HepG2 (cell line): ENCODE measurements around the gene BCAM. TPM values are rescaled to one million over a fixed set of nuclear protein-coding genes. Genes with fewer than 3 reads are reported as not detected.

Experiments
- ATAC-seq: fragments of 200-7000 bp; cut with Tn5 transposase; 3 replicates; pipeline ENCODE4 v1.9.1; 2020; ENCODE audit warnings: mild to moderate bottlenecking, moderate library complexity
- BruUV-seq: library from RNA; stranded (reverse); fragments of 400-500 nt; replicated peaks from 2 replicates; lab custom pipeline; 2021; lab: Mats Ljungman, UMichigan
- CTCF ChIA-PET: fragments of 300-600 bp; formaldehyde crosslinking; extraction: SDS; loops from one replicate; lab custom pipeline; 2021; ENCODE audit warnings: low total read pairs, inconsistent platforms, low intra/inter-chr PET ratio; lab: Yijun Ruan, JAX
- POLR2A ChIA-PET: fragments of 350-600 bp; sonication (Branson Sonifier 250); formaldehyde crosslinking; loops from one replicate; lab custom pipeline; 2020; ENCODE audit warnings: antibody characterized with exemption, inconsistent platforms; lab: Yijun Ruan, JAX
- DNase-seq: peaks from one replicate; pipeline ENCODE4 v3.0.0-alpha.2; 2015; ENCODE audit warnings: low spot score
- FAIRE-seq: peaks from 3 replicates; lab custom pipeline; 2011; peaks lifted over from hg19 to GRCh38; lab: Jason Lieb, UNC
- H2AFZ ChIP-seq: one replicate; pipeline ENCODE4 v1.6.1; 2011; ENCODE audit warnings: low read length, inconsistent platforms
- H3K27ac ChIP-seq: fragments of 300-600 bp; 3 replicates; pipeline ENCODE4 v1.8.0; 2011; ENCODE audit warnings: mixed run types, mild to moderate bottlenecking, mixed read lengths, low read length, inconsistent platforms; ENCODE audit not compliant: insufficient read depth; ENCODE audit errors: extremely low read length
- H3K27me3 ChIP-seq, 2 experiments: fragments of 200-600 bp in 1 of 2; 2 replicates in 1 of 2; 3 replicates in 1 of 2; pipeline versions ENCODE4 v1.6.0 to v1.8.0; 2011; ENCODE audit warnings: low read length in 2 of 2, mild to moderate bottlenecking in 2 of 2, moderate library complexity in 2 of 2, inconsistent platforms in 1 of 2; ENCODE audit not compliant: insufficient read depth in 2 of 2, control insufficient read depth in 1 of 2
- H3K36me3 ChIP-seq, 2 experiments: fragments of 200-600 bp in 1 of 2; replicated peaks in 1 of 2; 2 replicates in 1 of 2; 3 replicates in 1 of 2; pipeline versions ENCODE4 v1.5.1 to v1.8.0; 2011; ENCODE audit warnings: low read length in 2 of 2, inconsistent platforms in 1 of 2; ENCODE audit not compliant: insufficient read depth in 2 of 2, control insufficient read depth in 1 of 2
- H3K4me1 ChIP-seq: 2 replicates; pipeline ENCODE4 v1.5.1; 2012; ENCODE audit warnings: low read length, inconsistent platforms; ENCODE audit not compliant: insufficient read depth
- H3K4me2 ChIP-seq: 2 replicates; pipeline ENCODE4 v1.6.0; 2011; ENCODE audit warnings: low read depth, low read length, inconsistent platforms
- H3K4me3 ChIP-seq, 3 experiments: fragments of 200-600 bp in 1 of 3; sonication (generic), shearing (Covaris generic) in 1 of 3; replicated peaks in 1 of 3; 2 replicates each; pipeline ENCODE4 v1.5.1; 2011 to 2016; ENCODE audit warnings: low read length in 3 of 3, inconsistent platforms in 2 of 3, low read depth in 2 of 3, mild to moderate bottlenecking in 2 of 3, control low read depth in 1 of 3, mixed read lengths in 1 of 3; ENCODE audit not compliant: insufficient read depth in 1 of 3
- H3K79me2 ChIP-seq: one replicate; pipeline ENCODE4 v1.6.1; 2011; ENCODE audit warnings: low read length, inconsistent platforms; ENCODE audit not compliant: insufficient read depth
- H3K9ac ChIP-seq: 2 replicates; pipeline ENCODE4 v1.6.0; 2011; ENCODE audit warnings: mild to moderate bottlenecking, low read depth, low read length, inconsistent platforms; ENCODE audit not compliant: insufficient read depth
- H3K9me3 ChIP-seq: 2 replicates; pipeline ENCODE4 v1.5.1; 2012; ENCODE audit warnings: mild to moderate bottlenecking, low read length
- H4K20me1 ChIP-seq: 2 replicates; pipeline ENCODE4 v1.6.0; 2011; ENCODE audit warnings: inconsistent platforms, mild to moderate bottlenecking, low read length, moderate library complexity; ENCODE audit not compliant: insufficient read depth
- FOXJ3 ChIP-seq: sonication (generic); formaldehyde crosslinking; IDR thresholded peaks from 2 replicates; pipeline ENCODE4 v1.4.0; 2020; ENCODE audit warnings: missing genetic modification reagents, mild to moderate bottlenecking, borderline replicate concordance
- HNRNPL ChIP-seq: fragments of 200-400 bp; formaldehyde crosslinking; IDR thresholded peaks from 2 replicates; pipeline ENCODE4 v1.6.1; 2017; ENCODE audit warnings: mild to moderate bottlenecking, low read depth, low read length
- POLR2G ChIP-seq: fragments of 200-400 bp; formaldehyde crosslinking; IDR thresholded peaks from 2 replicates; pipeline ENCODE4 v1.6.1; 2018; ENCODE audit warnings: mild to moderate bottlenecking, low read depth, low read length, moderate library complexity
- SALL2 ChIP-seq: sonication (generic); formaldehyde crosslinking; IDR thresholded peaks from 2 replicates; pipeline ENCODE4 v1.8.1; 2023; ENCODE audit warnings: mild to moderate bottlenecking, missing genetic modification reagents, inconsistent platforms
- TCF7L2 ChIP-seq: IDR thresholded peaks from 2 replicates; pipeline ENCODE4 v1.6.1; 2011; ENCODE audit warnings: mild to moderate bottlenecking, low read depth, low read length, moderate library complexity
- TEAD3 ChIP-seq: optimal IDR thresholded peaks from 2 replicates; pipeline ENCODE3; 2016; ENCODE audit warnings: borderline replicate concordance
- XRCC5 ChIP-seq: fragments of 200-400 bp; formaldehyde crosslinking; optimal IDR thresholded peaks from 2 replicates; pipeline ENCODE3; 2017; ENCODE audit warnings: mild to moderate bottlenecking, low read length
- ZNF333 ChIP-seq: sonication (generic); formaldehyde crosslinking; IDR thresholded peaks from 2 replicates; pipeline ENCODE4 v1.4.0; 2020; ENCODE audit warnings: mild to moderate bottlenecking, missing genetic modification reagents, borderline replicate concordance
- ZNF33A ChIP-seq: sonication (generic); formaldehyde crosslinking; IDR thresholded peaks from 2 replicates; pipeline ENCODE4 v1.5.1; 2020; ENCODE audit warnings: missing genetic modification reagents, mild to moderate bottlenecking, moderate library complexity, borderline replicate concordance
- ZNF44 ChIP-seq: sonication (generic); formaldehyde crosslinking; IDR thresholded peaks from 2 replicates; pipeline ENCODE4 v1.5.1; 2020; ENCODE audit warnings: mild to moderate bottlenecking, missing genetic modification reagents
- ZNF616 ChIP-seq: sonication (generic); formaldehyde crosslinking; IDR thresholded peaks from 2 replicates; pipeline ENCODE4 v1.5.0; 2020; ENCODE audit warnings: low read depth, mild to moderate bottlenecking, missing genetic modification reagents
- ZNF768 ChIP-seq: sonication (generic); formaldehyde crosslinking; IDR thresholded peaks from 2 replicates; pipeline ENCODE4 v1.4.0; 2020; ENCODE audit warnings: missing genetic modification reagents
- ZSCAN22 ChIP-seq: sonication (generic); formaldehyde crosslinking; IDR thresholded peaks from 2 replicates; pipeline ENCODE4 v1.4.0; 2020; ENCODE audit warnings: mild to moderate bottlenecking, missing genetic modification reagents
- WGBS: methylation state at CpG from one replicate; pipeline ENCODE4 v1.1.6; 2017; ENCODE audit warnings: low lambda C conversion rate; 5-methylcytosine and 5-hydroxymethylcytosine counted together
- in situ Hi-C: cut with HindIII; loops from 2 replicates; pipeline ENCODE4 v1.10.0; 2017; ENCODE audit warnings: low pct_unique_long_range_greater_than_20kb; ENCODE audit not compliant: extremely low pct_ligation_motif_present
- intact Hi-C: fragments of 100-400 bp; cut with micrococcal nuclease; formaldehyde crosslinking; loops from one replicate; pipeline ENCODE4 v1.10.0; 2022; ENCODE audit not compliant: unreplicated experiment
- polyA plus RNA-seq, 8 experiments: library from polyadenylated mRNA; depleted of rRNA in 3 of 8; stranded (reverse) in 7 of 8; unstranded in 1 of 8; fragments of >200 nt; fragmentation: Illumina TruSeq in 4 of 8; extraction: Trizol in 4 of 8; gene quantifications; 2 replicates each; pipeline versions ENCODE4 v1.2.1 to v1.2.3, GENCODE V29; 2011 to 2016; ENCODE audit warnings: low read depth in 4 of 8, missing spikeins in 1 of 8, mixed read lengths in 1 of 8; ENCODE audit not compliant: insufficient read depth in 1 of 8
- total RNA-seq, 5 experiments: library from RNA; depleted of rRNA; stranded (reverse); fragments of >200 nt; fragmentation: Illumina TruSeq; extraction: Trizol; gene quantifications; 2 replicates each; pipeline ENCODE4 v1.2.3, GENCODE V29; 2016; ENCODE audit warnings: low read depth in 1 of 5
- TF ChIP-seq, protein P1 (sequence below): sonication (generic); formaldehyde crosslinking; IDR thresholded peaks from 2 replicates; pipeline ENCODE4 v1.8.0; 2022; ENCODE audit warnings: mild to moderate bottlenecking, missing genetic modification reagents; ENCODE audit not compliant: insufficient replicate concordance
- TF ChIP-seq, protein P2 (sequence below): IDR thresholded peaks from 2 replicates; pipeline ENCODE4 v1.6.1; 2016; ENCODE audit warnings: mild to moderate bottlenecking
- TF ChIP-seq, protein P3 (sequence below): sonication (generic); formaldehyde crosslinking; IDR thresholded peaks from 2 replicates; pipeline ENCODE4 v1.9.0; 2022; ENCODE audit warnings: missing genetic modification reagents, mild to moderate bottlenecking, borderline replicate concordance
- TF ChIP-seq, protein P4 (sequence below): sonication (generic); formaldehyde crosslinking; IDR thresholded peaks from 2 replicates; pipeline ENCODE4 v1.4.0; 2020; ENCODE audit warnings: missing genetic modification reagents, low read depth, mild to moderate bottlenecking, borderline replicate concordance

Gene BCAM
- total and polyA plus RNA-seq, 2 of the 13 experiments (the other 11 are each of a cell fraction or from before 2014, with no cell fraction given), result 51.2 to 62.7 TPM

DNA sequence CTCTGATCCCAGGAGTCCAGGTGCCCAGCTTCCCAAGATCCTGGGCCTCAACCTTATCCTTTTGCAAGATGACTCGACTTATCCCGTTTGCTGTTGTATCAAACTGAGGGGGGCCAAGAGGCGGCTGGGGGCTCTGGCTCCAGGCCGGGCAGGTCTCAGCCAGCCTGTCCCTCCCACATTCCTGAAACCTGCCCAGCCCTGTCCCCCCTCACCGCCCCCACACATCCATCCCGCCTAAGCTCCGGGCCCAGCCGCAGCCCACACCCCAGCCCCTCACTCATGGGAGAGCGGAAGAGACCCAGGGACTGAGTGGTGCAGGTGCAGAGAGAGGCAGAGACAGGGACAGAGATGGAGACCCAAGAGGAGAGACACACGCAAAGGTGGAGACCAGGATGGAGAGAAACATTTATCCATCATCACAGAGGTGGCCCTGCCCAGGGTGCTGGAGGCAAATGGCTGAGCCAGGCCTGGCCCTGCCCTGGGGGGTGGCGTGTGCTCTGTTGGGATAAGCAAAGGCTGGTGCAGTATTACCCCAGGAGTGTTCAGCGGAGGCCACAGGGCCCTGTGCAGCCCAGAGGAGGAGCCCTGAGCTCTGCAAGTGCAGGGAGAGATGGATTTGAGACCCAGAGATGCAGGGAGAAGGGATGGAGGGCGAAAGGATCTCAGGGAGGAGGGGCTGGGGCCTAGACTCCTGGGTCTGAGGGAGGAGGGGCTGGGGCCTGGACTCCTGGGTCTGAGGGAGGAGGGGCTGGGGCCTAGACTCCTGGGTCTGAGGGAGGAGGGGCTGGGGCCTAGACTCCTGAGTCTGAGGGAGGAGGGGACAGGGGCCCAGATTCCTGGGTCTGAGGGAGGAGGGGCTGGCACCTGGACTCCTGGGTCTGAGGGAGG, 1.6 kb downstream of the BCAM start:
- Histone ChIP-seq H2AFZ (no peak overlapping the region), H3K4me1 (peaks cover 67% of the 10 kb centered on the region), H3K27me3 (no peaks in the 10 kb centered on the region; a peak in 1 of 5 replicates), H3K79me2 (peaks cover 21% of the 10 kb centered on the region), H4K20me1 (0 out of 2 replicates have a peak, but pooled peaks cover 8% of the 10 kb centered on the region), H3K9me3 (no peaks in the 10 kb centered on the region), H3K4me3 (peak overlapping the region; percentile 65 to 99 (median 94)), H3K4me2 (peak overlapping the region; percentile 83), H3K27ac (peak overlapping the region; percentile 43), H3K36me3 (peaks cover 8 to 32% of the 10 kb centered on the region in 2 experiments), H3K9ac (peak overlapping the region; percentile 87)
- no peak for FAIRE-seq
- BruUV-seq, result no TSS peak
- DNase-seq, result no peak
- ATAC-seq, result no peak
- 61% methylated on average over 11 of the region's 13 CpGs for WGBS
- in situ Hi-C loops (no loop called here), intact Hi-C loops (no loop called here)
- CTCF ChIA-PET, result no interaction called here
- POLR2A ChIA-PET, result interaction anchor here (0.8 to 4.0 kb wide), 6 partner anchors 10 to 92 kb away, joined by 4 to 76 read pairs (median 13); partner anchors contain the start of gene NECTIN2
- TF ChIP-seq, protein P1, sequence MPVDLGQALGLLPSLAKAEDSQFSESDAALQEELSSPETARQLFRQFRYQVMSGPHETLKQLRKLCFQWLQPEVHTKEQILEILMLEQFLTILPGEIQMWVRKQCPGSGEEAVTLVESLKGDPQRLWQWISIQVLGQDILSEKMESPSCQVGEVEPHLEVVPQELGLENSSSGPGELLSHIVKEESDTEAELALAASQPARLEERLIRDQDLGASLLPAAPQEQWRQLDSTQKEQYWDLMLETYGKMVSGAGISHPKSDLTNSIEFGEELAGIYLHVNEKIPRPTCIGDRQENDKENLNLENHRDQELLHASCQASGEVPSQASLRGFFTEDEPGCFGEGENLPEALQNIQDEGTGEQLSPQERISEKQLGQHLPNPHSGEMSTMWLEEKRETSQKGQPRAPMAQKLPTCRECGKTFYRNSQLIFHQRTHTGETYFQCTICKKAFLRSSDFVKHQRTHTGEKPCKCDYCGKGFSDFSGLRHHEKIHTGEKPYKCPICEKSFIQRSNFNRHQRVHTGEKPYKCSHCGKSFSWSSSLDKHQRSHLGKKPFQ (CRISPR knock-in tag), result no peak
- TF ChIP-seq, protein P2, sequence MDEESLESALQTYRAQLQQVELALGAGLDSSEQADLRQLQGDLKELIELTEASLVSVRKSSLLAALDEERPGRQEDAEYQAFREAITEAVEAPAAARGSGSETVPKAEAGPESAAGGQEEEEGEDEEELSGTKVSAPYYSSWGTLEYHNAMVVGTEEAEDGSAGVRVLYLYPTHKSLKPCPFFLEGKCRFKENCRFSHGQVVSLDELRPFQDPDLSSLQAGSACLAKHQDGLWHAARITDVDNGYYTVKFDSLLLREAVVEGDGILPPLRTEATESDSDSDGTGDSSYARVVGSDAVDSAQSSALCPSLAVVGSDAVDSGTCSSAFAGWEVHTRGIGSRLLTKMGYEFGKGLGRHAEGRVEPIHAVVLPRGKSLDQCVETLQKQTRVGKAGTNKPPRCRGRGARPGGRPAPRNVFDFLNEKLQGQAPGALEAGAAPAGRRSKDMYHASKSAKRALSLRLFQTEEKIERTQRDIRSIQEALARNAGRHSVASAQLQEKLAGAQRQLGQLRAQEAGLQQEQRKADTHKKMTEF (CRISPR knock-in tag), result no peak
- TF ChIP-seq, protein P3, sequence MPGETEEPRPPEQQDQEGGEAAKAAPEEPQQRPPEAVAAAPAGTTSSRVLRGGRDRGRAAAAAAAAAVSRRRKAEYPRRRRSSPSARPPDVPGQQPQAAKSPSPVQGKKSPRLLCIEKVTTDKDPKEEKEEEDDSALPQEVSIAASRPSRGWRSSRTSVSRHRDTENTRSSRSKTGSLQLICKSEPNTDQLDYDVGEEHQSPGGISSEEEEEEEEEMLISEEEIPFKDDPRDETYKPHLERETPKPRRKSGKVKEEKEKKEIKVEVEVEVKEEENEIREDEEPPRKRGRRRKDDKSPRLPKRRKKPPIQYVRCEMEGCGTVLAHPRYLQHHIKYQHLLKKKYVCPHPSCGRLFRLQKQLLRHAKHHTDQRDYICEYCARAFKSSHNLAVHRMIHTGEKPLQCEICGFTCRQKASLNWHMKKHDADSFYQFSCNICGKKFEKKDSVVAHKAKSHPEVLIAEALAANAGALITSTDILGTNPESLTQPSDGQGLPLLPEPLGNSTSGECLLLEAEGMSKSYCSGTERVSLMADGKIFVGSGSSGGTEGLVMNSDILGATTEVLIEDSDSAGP, result peak; percentile 33; the same call in 1 of the 2 replicates
- TF ChIP-seq HNRNPL (0 out of 2 replicates have a peak, but pooled peaks have one; percentile 2), TCF7L2 (no peak), ZNF44 (CRISPR knock-in tag) (no peak), XRCC5 (no peak), ZNF333 (CRISPR knock-in tag) (no peak), SALL2 (CRISPR knock-in tag) (no peak), POLR2G (no peak), ZNF768 (CRISPR knock-in tag) (no peak), TEAD3 (no peak), ZNF616 (CRISPR knock-in tag) (no peak), ZNF33A (CRISPR knock-in tag) (no peak), FOXJ3 (CRISPR knock-in tag) (no peak), ZSCAN22 (CRISPR knock-in tag) (peak; percentile 98)
- TF ChIP-seq, protein P4, sequence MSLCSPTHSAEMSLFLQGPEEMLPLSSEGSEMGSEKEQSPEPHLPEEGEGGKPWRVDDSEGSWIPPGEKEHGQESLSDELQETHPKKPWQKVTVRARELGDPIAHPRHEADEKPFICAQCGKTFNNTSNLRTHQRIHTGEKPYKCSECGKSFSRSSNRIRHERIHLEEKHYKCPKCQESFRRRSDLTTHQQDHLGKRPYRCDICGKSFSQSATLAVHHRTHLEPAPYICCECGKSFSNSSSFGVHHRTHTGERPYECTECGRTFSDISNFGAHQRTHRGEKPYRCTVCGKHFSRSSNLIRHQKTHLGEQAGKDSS (CRISPR knock-in tag), result no peak
